ENCODE results near the gene UBC.
A peak's percentile ranks its signal among the peaks of the same experiment; 100 is the strongest.
"Not testable (repeated sequence)": the region's sequence is repeated elsewhere in the genome, so short reads cannot be mapped to it uniquely, and the experiment has no call there.

UBC gene

DNA sequence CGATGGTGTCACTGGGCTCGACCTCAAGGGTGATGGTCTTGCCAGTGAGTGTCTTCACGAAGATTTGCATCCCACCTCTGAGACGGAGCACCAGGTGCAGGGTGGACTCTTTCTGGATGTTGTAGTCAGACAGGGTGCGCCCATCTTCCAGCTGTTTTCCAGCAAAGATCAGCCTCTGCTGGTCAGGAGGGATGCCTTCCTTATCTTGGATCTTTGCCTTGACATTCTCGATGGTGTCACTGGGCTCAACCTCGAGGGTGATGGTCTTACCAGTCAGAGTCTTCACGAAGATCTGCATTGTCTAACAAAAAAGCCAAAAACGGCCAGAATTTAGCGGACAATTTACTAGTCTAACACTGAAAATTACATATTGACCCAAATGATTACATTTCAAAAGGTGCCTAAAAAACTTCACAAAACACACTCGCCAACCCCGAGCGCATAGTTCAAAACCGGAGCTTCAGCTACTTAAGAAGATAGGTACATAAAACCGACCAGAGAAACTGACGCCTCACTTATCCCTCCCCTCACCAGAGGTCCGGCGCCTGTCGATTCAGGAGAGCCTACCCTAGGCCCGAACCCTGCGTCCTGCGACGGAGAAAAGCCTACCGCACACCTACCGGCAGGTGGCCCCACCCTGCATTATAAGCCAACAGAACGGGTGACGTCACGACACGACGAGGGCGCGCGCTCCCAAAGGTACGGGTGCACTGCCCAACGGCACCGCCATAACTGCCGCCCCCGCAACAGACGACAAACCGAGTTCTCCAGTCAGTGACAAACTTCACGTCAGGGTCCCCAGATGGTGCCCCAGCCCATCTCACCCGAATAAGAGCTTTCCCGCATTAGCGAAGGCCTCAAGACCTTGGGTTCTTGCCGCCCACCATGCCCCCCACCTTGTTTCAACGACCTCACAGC lies 717 bp downstream of the UBC start:
- peak; percentile 93 for DNase-seq

DNA sequence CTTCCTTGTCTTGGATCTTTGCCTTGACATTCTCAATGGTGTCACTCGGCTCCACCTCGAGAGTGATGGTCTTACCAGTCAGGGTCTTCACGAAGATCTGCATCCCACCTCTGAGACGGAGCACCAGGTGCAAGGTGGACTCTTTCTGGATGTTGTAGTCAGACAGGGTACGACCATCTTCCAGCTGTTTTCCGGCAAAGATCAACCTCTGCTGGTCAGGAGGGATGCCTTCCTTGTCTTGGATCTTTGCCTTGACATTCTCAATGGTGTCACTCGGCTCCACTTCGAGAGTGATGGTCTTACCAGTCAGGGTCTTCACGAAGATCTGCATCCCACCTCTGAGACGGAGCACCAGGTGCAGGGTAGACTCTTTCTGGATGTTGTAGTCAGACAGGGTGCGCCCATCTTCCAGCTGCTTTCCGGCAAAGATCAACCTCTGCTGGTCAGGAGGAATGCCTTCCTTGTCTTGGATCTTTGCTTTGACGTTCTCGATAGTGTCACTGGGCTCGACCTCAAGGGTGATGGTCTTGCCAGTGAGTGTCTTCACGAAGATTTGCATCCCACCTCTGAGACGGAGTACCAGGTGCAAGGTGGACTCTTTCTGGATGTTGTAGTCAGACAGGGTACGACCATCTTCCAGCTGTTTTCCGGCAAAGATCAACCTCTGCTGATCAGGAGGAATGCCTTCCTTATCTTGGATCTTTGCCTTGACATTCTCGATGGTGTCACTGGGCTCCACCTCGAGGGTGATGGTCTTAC lies 1.7 kb downstream of the UBC start:
- not testable (repeated sequence) for DNase-seq

- DNase-seq, result not testable (repeated sequence)
Measured at GRCh38 chr12:124911521-124911920, 2.9 kb downstream of the UBC start.

DNA sequence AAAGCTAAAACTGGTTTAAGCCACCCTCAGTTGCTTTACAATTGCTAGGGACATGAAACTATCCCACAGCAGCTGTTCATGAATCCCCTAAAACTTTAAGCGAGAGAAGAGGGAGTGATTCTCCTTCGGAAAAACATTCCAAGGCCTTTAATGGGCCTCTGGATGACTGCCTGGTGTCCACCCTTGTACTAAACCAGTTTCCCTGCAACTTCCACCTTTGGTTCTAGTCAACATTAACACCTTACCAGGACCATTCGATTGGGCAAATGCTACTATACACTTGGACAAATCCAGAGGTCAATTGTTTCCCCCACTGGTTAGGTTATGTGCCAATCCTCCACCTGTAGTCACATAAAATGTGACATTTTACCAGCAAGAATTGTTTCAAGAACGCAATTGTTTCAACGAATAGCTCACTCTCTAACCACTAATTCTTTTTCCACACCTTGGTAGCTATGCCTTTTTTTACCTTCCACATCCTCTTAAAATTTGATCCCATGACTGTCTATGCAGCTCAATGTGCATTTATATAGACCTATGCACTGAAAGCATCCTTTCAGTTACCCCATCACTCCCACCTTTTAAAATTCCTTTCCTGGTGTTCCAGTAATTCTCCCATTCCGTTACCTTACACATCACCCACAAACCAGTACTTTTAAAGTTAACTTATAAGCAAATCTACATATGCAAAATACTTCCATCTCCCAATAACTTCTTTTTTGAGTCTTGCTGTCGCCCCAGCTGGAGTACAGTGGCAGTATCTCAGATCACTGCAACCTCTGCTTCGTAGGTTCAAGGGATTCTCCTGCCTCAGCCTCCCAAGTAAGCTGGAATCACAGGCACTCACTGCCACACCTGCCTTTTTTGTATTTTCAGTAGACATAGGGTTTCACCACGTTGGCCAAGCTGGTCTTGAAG lies 3.6 kb downstream of the UBC start:
- peak; percentile 46 for DNase-seq

DNA sequence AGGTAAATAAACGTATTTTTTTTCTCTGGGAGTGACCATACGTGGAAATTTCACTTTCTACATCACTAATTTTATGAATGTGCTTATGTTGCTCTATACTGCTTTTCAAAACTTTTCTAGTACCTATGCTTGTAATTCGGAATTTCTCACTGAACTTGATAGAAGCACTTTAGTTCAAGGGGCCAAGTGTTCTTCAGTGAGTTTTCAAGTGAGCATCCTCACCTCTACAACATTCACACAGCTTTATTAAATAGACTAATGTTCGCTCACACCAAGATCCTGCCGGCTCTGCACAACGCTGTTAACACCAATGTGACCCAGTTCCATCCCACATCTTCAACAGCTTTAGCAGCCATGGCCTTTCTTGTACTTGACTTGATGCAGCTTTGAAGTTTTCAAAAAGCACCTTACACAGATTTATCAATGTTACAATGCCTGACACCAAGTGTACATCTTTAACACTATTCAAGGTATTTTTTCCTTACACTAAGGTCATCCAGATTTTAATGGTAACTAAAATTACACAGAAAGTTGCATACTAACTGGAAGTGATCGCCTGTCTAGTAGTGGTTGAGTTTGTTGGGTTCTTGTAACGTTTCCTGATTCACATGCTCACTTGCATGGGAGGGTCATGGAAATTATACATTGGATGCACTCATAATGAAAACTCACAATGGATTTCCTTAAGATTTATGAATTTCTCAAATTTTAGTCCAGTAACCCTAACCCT lies 4.5 kb downstream of the UBC start:
- no peak for DNase-seq

- DNase-seq, result peak; percentile 95
Measured at GRCh38 chr12:124906606-124907261, 7.7 kb downstream of the UBC start.

- no peak for DNase-seq
Measured at GRCh38 chr12:124904306-124905098, 9.9 kb downstream of the UBC start.

GRCh38 chr12:124902916-124903315 lies 11.5 kb downstream of the UBC start:
- no peak for DNase-seq

DNA sequence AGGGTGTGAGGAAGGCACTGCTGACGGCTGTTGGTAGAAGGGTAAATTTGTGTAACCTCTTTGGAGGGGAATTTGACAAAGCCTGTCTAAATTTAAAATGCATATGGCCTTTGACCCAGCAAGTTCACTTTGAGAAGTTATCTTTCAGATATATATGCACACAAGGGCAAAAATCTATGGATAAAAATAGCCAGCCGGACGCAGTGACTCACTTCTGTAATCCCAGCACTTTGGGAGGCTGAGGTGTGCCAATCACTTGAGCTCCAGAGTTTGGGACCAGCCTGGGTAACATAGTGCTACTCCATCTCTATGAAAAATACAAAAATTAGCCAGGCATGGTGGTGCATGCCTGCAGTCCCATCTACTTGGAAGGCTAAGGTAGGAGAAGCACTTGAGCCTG lies 13.4 kb downstream of the UBC start:
- no peak for DNase-seq

GRCh38 chr12:124900345-124900795 lies 14.1 kb downstream of the UBC start:
- not testable (repeated sequence) for DNase-seq

DNA sequence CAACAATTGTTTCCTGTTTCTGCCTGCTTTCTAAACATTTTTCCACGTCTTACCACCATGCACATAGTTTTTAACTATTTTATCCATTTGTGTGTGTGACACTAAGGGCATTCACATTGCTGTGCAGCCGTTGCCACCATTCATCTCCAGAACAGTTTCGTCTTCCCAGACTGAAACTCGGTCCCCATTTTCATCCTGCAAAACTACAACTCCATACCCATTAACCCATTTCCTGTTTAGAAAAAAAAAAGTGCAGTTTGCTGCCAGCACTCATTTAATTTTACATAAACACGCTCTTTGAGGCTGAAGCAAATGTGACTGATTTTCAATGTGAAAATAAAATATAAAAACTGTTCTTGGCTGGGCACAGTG lies 15.5 kb downstream of the UBC start:
- DNase-seq, result no peak

DNA sequence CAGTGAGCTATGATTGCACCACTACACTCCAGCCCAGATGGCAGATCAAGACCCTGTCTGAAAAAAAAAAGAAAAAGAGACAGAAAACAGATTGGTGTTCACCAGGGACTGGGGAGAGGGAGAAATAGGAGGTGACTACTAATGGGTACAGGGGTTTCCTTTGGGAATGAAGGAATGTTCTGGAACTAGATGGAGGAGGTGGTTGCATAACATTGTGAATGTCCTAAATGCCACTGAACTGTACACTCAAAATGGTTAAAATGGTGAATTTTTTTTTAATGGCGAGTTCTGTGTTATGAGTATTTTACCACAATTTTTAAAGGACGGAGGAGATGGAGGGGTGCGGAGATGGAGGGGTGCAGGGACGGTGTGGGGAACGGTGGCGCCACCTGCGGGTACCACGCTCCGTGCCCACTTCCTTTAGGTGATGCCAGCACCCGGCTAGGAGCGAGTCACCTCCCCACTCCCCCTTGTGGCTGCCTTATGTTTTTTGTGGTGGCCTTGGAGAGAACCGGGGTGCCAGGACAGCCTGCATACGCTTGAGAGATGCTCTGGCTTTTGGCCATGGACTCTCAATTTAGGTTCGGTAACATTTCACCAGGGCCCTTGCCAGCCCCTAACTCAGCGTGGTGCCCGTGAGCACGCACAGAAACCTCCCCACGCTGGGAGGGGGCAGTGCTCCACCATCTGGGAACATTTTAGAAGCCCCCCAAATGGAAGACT lies 16.1 kb downstream of the UBC start:
- DNase-seq, result peak; percentile 71

DNA sequence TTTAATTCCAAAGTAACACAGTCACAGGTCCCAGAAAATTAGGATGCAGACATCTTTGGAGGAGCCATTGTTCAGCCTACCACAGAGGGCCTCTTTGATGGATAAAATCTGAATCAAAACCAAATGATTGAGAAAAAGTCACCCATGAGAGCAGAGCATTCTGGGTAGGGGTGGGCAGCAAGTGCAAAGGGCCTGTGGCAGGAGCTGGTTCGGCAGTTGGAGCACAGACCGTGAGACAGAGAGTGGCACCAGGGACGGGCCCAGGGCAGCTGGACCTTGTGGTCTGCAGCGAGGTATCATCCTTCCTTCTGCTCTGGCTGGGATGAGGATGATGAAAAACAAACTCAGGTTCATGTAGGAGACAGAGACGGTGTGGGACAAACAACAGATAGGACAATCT lies 18.0 kb downstream of the UBC start:
- DNase-seq, result no peak

DNA sequence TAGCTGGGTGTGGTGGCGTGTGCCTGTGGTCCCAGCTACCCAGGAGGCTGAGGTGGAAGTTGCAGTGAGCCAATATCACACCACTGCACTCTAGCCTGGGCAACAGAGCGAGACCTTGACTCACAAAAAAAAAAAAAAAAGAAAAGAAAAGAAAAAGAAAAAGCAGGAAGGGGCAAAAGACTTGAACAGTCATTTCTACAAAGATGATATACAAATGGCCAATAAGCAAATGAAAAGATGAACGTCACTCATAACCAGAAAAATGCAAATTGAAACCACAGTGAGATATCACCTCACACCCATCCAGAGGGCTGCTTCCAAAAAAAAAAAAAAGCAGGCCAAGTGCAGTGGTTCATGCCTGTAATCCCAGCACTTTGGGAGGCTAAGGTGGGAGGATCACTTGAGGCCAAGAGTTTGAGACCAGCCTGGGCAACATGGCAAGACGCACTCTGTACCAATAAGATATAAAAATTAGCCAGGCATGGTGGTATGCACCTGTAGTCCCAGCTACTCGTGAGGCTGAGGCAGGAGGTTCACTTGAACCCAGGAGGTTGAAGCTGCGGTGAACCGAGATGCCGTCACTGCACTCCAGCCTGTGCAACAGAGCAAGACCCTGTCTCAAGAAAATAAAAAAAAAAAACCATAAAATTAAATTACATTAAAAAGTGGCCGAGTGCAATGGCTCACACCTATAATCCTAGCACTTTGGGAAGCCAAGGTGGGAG lies 20.5 kb downstream of the UBC start:
- DNase-seq, result no peak

DNA sequence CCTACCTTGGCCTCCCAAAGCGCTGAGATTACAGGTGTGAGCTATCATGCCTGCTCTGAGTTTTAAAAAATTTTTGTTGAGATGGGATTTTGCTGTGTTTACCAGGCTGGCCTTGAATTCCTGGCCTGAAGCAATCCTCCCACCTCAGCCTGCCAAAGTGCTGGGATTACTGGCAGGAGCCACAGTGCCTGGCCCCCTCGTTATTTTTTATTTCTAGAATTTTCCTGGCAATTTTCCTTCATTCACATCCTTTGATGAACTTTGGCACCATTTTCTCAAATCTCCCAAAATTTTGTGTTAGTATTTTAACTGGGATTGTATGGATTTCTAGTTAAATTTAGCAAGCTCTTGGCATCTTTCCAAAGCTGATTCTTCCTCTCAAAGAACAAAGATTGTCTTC lies 26.2 kb downstream of the UBC start:
- DNase-seq, result no peak

- DNase-seq, result not testable (repeated sequence)
Measured at GRCh38 chr12:124887766-124888165, 26.7 kb downstream of the UBC start.

DNA sequence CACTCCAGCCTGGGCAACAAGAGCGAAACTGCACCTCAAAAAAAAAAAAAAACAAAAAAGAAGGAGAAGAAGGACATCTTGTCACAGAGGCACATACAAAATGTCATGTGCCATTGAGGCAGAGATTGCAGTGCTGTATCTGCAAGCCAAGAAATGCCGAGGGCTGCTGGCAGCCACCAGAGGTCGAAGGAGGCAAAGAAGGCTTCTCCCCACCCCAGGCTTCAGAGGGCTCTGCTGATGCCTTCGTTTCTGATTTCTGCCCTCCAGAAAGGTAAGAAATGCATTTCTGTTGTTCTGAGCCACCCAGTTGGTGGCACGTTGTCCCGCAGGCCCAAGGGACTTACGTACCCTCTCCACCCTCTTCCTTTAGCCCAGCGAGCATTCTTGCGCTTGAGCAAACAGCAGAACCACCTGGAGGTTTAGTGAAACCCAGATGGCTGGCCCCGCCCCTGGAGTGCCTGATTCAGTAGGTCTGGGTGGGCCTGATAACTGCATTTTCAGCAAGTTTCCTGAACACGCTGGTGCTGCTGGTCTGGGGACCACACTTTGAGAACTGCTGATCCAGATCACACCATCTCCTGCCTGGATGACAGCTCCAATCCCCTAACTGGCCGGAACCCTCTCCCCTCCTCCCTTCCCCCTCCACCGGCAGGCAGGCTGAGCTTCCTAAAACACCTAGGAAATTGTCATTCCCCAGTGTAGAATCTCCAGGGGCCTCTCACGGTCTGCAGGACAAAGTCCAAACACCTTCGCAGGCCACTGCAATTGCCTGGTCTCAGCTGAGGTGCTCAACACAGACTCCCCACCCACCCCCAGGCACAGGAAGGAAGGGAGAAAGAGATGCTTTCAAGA lies 29.6 kb downstream of the UBC start:
- no peak for DNase-seq

All from CD4-positive, alpha-beta T cell treated with Interleukin-10 for 1 hour (primary cell).